Activated T-cell treated with anti-CD3 and anti-CD28 coated beads for 4 hours (primary cell): ENCODE measurements around the gene INHBC.

Experiments
- DNase-seq: peaks from one replicate; pipeline ENCODE4 v3.0.0-alpha.2; 2020

INHBC gene

GRCh38 chr12:57470286-57470969, 35.8 kb downstream of the INHBC start:
- no peak for DNase-seq

- no peak for DNase-seq
These were observed 36.5 kb downstream of the INHBC start for GRCh38 chr12:57470970-57471656.

GRCh38 chr12:57471661-57472060, 37.1 kb downstream of the INHBC start:
- DNase-seq, result no peak

- DNase-seq, result no peak
These were observed 37.8 kb downstream of the INHBC start for GRCh38 chr12:57472391-57472790.

- DNase-seq, result no peak
These were observed 38.8 kb downstream of the INHBC start for GRCh38 chr12:57473392-57473791.

- no peak for DNase-seq
These were observed 39.3 kb downstream of the INHBC start for GRCh38 chr12:57473886-57474285.

- no peak for DNase-seq
These were observed 39.8 kb downstream of the INHBC start for GRCh38 chr12:57474430-57474829.

- no peak for DNase-seq
These were observed 40.3 kb downstream of the INHBC start for GRCh38 chr12:57474862-57475261.

- DNase-seq, result no peak
These were observed 40.9 kb downstream of the INHBC start for GRCh38 chr12:57475271-57476161.

GRCh38 chr12:57476162-57476992, 41.8 kb downstream of the INHBC start:
- DNase-seq, result no peak

- no peak for DNase-seq
These were observed 42.6 kb downstream of the INHBC start for GRCh38 chr12:57476993-57477709.

- DNase-seq, result no peak
These were observed 43.4 kb downstream of the INHBC start for GRCh38 chr12:57477710-57478681.

GRCh38 chr12:57479043-57479375, 44.4 kb downstream of the INHBC start:
- no peak for DNase-seq

GRCh38 chr12:57479376-57480115, 45.0 kb downstream of the INHBC start, which contains the start of gene ARHGAP9:
ARHGAP9 (minus strand) TSS chr12:57479866; CDS start chr12:57479406, 460 bp downstream.
- DNase-seq, result no peak

GRCh38 chr12:57481671-57482070, 47.1 kb downstream of the INHBC start:
- no peak for DNase-seq

GRCh38 chr12:57483466-57483865, 48.9 kb downstream of the INHBC start:
- no peak for DNase-seq

- no peak for DNase-seq
These were observed 51.1 kb downstream of the INHBC start for GRCh38 chr12:57485695-57486094.

- no peak for DNase-seq
These were observed 52.5 kb downstream of the INHBC start for GRCh38 chr12:57487055-57487596.

- DNase-seq, result peak; percentile 83
These were observed 53.2 kb downstream of the INHBC start, which contains the start of gene MARS1 for GRCh38 chr12:57487597-57488401. MARS1 (plus strand) TSS chr12:57488068; CDS start chr12:57488091, 23 bp downstream.
